IPS DF 19.7 (cell line): ENCODE measurements around the gene VASN.
A peak's percentile ranks its signal among the peaks of the same experiment; 100 is the strongest.

Source experiments
- DNase-seq: peaks from one replicate; pipeline ENCODE4 v3.0.0-alpha.2; 2013; ENCODE audit warnings: low read depth, low spot score

VASN gene

GRCh38 chr16:4403133-4403949 lies 31.7 kb downstream of the VASN start:
- no peak for DNase-seq

DNA sequence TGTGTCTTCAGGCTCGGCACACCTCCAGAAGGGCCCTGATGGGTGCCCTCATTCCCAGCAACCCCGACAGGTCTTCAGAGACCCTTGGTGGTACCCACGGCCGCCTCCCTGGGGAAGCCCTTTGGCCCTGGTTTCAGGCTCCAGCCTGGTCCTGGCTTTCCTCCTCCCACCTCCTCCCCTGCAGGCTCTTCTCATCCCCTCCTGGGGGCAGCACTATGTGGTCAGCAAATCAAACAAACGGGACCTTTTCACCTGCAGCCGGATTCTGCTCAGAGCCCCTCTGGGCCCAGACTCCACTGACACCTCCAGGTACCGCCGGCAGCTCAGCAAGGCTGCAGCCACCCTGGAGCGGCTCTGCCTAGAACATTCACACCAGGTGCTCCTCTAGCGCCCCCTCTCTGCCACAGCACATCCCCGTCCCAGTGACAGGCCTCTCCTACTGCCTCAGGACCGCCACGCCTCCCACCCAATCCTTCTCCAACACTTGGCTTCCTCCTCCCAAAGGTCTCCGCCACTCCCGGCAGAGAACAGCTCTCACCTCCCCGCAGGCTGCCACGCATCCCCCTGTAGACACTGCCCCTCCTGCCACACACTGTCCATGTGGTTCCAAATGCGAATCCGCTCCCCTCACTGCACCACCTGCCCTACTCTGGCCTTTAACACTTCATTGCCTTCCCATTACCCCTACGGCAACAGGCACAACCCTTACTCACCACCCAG lies 32.8 kb downstream of the VASN start:
- no peak for DNase-seq

DNA sequence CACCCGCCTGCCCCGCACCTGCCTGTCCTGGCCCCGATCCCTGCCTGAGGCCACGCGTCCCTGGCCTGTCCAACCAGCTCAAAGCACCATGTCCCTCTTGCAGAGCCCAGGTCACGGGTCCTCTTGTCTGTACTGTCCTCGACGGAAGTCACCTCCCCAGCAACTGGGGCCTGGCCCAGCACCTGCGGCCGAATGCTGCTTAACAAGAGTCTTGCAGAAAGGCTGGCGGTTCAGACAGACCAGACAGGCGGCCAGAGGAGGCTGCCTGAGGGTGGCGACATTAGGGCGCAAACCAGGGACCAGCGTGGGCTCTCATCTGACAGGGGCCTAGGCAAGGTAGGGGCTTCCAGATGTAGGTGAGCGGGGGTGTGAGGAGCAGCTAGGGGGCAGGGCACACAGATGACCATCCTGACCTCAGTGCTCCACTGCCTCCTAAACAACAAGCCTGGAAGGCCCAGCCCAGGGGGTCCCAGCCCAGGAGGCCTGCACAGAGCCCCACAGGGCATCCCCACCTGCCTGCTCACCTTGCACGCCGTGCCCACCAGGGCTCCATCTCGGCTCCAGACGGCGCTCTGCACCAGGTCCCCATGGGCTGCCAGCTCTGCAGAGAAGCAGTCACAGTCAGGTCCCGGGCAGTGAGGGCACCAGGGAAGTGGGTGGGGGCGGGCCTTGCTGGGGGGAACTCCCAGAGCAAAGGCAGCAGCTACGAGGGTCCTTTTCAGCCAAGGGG lies 33.5 kb downstream of the VASN start:
- no peak for DNase-seq

GRCh38 chr16:4407543-4408322 lies 36.1 kb downstream of the VASN start:
- no peak for DNase-seq

GRCh38 chr16:4408323-4408690 lies 36.7 kb downstream of the VASN start:
- no peak for DNase-seq

GRCh38 chr16:4409081-4409932 lies 37.7 kb downstream of the VASN start:
- DNase-seq: no peak

DNA sequence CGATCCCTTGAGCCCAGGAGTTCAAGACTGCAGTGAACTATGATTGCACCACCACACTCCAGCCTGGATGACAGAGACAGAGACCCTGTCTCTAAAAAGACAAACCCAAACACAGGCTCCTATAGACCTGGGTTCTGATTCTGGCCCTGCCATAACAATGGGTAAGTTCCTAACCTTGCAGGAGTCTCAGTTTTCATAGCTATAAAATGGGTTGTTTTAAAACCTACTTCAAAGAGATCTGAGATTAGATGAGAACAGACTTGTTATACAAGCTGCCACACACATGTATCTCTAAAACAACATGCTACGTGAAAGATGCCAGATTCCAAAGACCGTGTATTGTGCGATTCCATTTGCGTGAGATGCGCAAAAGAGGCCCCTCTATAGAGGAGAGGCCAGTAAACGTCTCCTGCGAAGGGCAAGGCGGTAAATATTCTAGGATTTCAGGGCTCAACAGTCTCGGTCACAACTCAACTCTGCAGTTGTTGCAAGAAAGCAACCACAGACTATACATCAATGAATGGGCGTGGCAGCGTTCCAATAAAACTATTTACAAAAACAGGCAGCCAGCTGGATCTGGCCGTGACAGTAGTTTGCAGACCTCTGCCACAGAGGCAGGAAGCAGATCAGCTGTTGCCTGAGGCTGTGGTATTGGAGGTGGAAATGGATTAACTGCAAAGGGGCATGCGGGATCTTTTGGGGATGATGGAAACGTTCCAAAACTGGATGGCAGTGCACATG lies 38.9 kb downstream of the VASN start:
- no peak for DNase-seq

GRCh38 chr16:4411684-4412083 lies 40.0 kb downstream of the VASN start:
- no peak for DNase-seq

DNA sequence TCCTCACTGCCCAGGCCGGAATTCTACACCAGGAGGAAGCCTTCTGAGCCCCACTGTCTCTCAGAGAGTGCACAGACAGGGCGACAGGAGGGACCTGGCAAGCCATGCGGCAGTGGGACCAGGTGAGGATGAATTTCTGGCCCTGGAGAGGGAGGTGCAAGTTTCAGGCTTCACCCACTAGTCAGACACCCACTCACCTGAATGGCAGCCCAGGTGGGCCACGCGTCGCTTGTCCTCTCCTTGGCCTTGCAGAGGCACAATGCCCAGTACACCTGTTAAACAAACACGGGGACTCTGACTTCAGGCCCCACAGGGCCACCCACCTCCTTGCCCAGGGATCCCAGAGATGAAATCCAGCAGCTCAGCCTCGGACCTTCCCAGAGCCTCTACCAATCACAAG lies 40.5 kb downstream of the VASN start:
- no peak for DNase-seq

- DNase-seq: no peak
These were observed 41.2 kb downstream of the VASN start for GRCh38 chr16:4412854-4413253.

GRCh38 chr16:4414187-4414917 lies 42.7 kb downstream of the VASN start:
- no peak for DNase-seq

DNA sequence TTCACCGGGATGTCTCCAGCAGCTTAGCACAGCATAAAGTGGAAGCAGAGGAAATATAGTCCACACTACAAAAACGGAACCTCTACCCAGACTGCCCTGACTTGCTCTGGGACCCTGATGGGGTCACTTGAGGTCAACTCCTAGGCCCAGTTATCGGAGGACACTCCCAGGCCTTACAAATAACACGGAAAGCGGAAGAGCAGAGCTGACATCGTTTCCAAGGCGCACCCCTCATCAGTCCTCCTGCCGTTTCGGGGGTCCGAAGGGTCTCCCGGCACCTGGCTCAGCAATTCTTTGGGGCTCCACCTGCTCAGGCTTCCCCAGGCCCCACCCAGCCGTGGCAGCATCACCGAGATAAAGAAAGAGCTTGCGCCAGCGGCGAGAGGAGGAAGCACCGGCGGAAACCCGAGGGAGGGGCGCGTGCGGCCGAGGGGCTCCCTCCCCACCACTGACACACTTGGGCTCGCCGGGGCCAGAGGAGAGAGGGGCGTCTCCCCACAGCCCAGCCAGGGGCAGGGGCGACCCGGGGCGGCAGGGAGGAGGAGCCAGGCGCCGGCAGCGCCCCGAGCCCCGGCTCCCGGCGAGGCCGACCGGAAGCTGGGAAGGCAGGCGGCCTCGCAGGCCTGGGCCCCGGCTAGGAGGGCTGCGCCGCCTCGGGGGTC lies 44.0 kb downstream of the VASN start:
- no peak for DNase-seq

GRCh38 chr16:4416200-4417032 lies 44.8 kb downstream of the VASN start, which contains the start of gene CORO7:
Gene CORO7, minus strand, starts transcription at chr16:4416596. Its CDS starts 78 bp downstream, at chr16:4416518.
- no peak for DNase-seq

DNA sequence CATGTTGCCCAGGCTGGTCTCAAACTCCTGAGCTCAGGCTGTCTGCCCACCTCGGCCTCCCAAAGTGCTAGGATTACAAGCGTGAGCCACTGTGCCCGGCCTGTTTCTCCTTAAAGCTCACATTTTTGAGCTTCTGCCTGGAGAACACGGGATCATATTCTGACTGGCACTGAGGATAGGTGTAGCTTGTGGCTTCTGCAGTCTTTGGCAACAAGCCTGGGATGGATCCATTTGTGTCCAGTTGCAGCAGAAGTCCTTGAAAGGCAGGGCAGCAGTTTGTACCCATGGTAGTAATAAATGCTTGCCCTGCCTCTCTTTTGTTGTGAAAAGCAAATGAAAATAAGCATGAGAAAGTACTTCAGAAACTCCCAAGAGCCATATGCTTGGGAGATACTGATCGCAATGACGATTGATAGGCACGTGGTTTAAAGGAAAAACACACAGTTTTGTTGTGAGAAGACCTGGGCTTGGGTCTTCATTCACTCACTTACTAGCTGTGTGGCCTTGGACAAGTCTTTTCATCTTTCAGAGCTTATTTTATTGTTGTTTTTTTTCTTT lies 47.8 kb downstream of the VASN start:
- no peak for DNase-seq

GRCh38 chr16:4420505-4421105 lies 49.0 kb downstream of the VASN start:
- no peak for DNase-seq

- peak; percentile 61 for DNase-seq
These were observed 53.9 kb downstream of the VASN start, which contains the start of gene DNAJA3 for GRCh38 chr16:4425378-4426020. Gene DNAJA3, plus strand, starts transcription at chr16:4425868. Its CDS starts 14 bp downstream, at chr16:4425882.
